Activated CD4-positive, alpha-beta memory T cell treated with anti-CD3 and anti-CD28 coated beads, Interleukin-2, amount 10 ng/mL, durations not matched to agents 7 days and 5 days (primary cell): ENCODE measurements around the gene DHRS7B. TPM values are rescaled to one million over a fixed set of nuclear protein-coding genes. Genes with fewer than 3 reads are reported as not detected.
"Not testable (repeated sequence)": the region's sequence is repeated elsewhere in the genome, so short reads cannot be mapped to it uniquely, and the experiment has no call there.

ENCODE experiments used
- CTCF ChIA-PET: fragments of 350-600 bp; sonication (Branson Sonifier 250); formaldehyde crosslinking; loops from one replicate; lab custom pipeline; 2021; ENCODE audit warnings: antibody characterized with exemption, inconsistent platforms; lab: Charles Lee
- POLR2A ChIA-PET: fragments of 350-600 bp; sonication (Branson Sonifier 250); formaldehyde crosslinking; loops from one replicate; lab custom pipeline; 2021; ENCODE audit warnings: antibody characterized with exemption; lab: Charles Lee
- DNase-seq: peaks from one replicate; pipeline ENCODE4 v3.0.0-alpha.2; 2020
- H3K27ac Mint-ChIP-seq: one replicate; pipeline ENCODE4 v1.8.0; 2021; ENCODE audit warnings: mild to moderate bottlenecking, mixed read lengths
- H3K27me3 Mint-ChIP-seq: one replicate; pipeline ENCODE4 v1.8.0; 2021; ENCODE audit warnings: mixed read lengths
- H3K36me3 Mint-ChIP-seq: one replicate; pipeline ENCODE4 v1.8.0; 2021; ENCODE audit warnings: low read depth, mixed read lengths
- H3K4me1 Mint-ChIP-seq: one replicate; pipeline ENCODE4 v1.8.0; 2021; ENCODE audit warnings: mixed read lengths
- H3K4me3 Mint-ChIP-seq: one replicate; pipeline ENCODE4 v1.8.0; 2021; ENCODE audit warnings: mild to moderate bottlenecking, mixed read lengths
- H3K9me3 Mint-ChIP-seq: one replicate; pipeline ENCODE4 v1.8.0; 2021; ENCODE audit warnings: mixed read lengths
- total RNA-seq, 2 experiments: library from RNA; stranded (reverse); gene quantifications; one replicate each; pipeline ENCODE4 v1.2.3, GENCODE V29; 2021

The DHRS7B gene
- total RNA-seq, 2 experiments from 2014 or later, result 12.1 to 15.3 TPM

DNA sequence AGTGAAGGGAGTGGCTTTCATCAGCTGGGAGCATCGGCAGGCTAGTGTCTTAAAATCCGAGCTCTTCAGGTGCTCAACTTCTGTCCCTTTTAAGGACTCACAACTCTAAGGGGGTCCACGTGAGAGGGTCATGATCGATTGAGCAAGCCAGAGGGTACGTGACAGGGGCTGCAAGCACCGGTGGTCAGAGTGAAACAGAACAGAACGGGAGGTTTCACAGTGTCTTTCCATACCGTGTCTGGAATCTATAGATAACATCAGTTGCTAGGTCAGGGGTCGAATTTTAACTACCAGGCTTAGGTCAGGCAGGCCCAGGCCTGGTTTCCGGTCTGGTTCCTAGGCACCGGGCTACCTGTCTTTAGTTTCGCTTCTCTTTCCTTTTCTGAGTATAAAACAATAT, 15.3 kb downstream of the DHRS7B start:
- DNase-seq, H3K9me3 Mint-ChIP-seq, POLR2A ChIA-PET, H3K4me1 Mint-ChIP-seq, H3K4me3 Mint-ChIP-seq, H3K27ac Mint-ChIP-seq, H3K27me3 Mint-ChIP-seq: not testable (repeated sequence)
- CTCF ChIA-PET, result interaction anchor here (0.9 kb wide), 1 partner anchor 73 kb away, joined by 3 read pairs; no protein-coding TSS in a partner anchor
- peaks cover 24% of the 10 kb centered on the region for H3K36me3 Mint-ChIP-seq

DNA sequence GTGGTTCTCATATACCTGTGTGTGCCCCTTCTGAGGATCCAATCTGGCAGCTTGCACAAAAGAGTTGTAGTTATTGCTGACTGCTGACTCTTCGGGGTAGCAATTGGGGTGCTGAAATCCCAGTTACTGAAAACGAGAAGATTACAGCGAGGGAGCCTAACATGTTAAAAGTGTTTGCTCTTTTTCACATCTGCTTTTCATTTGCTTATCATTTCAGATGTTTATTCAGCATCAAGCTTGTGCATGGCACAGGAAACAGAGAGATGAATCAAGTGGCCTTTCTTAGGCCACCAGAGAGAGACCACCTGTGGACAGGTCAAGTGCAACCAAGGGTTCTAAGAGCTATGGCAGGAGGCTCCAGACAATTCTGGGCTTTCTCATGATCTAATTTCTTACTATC, 16.9 kb downstream of the DHRS7B start:
- Mint-ChIP-seq H3K9me3 (peaks cover 6% of the 10 kb centered on the region), H3K27ac (no peak overlapping the region), H3K4me3 (no peak overlapping the region), H3K4me1 (no peaks in the 10 kb centered on the region), H3K36me3 (peaks cover 24% of the 10 kb centered on the region), H3K27me3 (no peaks in the 10 kb centered on the region)
- CTCF ChIA-PET, result no interaction called here
- POLR2A ChIA-PET, result no interaction called here
- DNase-seq, result no peak

DNA sequence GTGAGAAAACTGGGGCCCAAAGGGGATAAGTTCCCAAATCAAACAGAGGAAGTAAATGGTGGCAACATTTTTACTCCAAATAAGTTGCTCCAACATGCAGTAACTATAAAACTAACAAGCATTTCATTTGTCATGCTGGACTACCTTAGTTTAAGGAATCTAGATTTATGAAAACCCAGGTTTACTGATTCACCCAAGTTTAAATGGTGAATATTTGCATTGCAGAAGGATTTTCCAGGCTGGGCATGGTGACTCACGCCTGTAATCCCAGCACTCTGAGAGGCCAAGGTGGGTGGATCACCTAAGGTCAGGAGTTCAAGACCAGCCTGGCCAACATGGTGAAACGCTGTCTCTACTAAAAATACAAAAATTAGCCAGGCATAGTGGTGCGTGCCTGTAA, 17.5 kb downstream of the DHRS7B start:
- POLR2A ChIA-PET, H3K4me1 Mint-ChIP-seq, H3K4me3 Mint-ChIP-seq, H3K27me3 Mint-ChIP-seq, H3K9me3 Mint-ChIP-seq, H3K27ac Mint-ChIP-seq, DNase-seq, CTCF ChIA-PET: not testable (repeated sequence)
- H3K36me3 Mint-ChIP-seq, result peaks cover 27% of the 10 kb centered on the region

DNA sequence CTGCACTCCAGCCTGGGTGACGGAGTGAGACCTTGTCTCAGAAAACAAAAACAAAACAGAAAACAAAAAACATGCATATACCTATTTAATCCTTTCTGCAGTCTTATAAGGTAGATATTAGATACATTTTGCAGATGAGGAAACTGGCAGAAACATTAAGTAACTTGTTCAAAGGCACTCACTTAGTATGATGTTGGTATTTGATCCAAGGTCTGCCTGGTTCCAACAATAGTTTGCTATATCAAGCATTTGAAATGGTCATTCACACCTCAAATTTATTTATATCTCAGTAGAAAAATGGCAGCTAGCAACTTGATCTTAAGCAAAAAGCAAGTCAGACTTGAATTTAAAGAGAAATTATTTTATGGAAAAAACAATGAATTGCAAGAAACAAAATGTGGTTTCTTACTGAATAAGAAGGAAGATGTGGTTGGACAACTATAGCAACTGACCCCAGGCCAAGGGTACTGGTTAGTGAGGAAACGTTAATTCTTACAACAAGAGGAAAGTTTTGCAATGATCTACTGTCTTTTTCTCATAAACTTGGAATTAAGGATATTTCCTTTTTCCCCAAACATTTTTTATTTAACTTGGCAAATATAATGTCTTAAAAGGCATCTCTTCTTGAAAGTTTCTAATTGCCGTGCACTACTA, 19.7 kb downstream of the DHRS7B start:
- peaks cover 10% of the 10 kb centered on the region for H3K9me3 Mint-ChIP-seq
- ChIA-PET POLR2A (no interaction called here), CTCF (no interaction called here)
- H3K4me1 Mint-ChIP-seq, result peaks cover 2% of the 10 kb centered on the region
- no peak overlapping the region for H3K27ac Mint-ChIP-seq
- no peak for DNase-seq
- no peaks in the 10 kb centered on the region for H3K27me3 Mint-ChIP-seq
- no peak overlapping the region for H3K4me3 Mint-ChIP-seq
- peaks cover 29% of the 10 kb centered on the region for H3K36me3 Mint-ChIP-seq

DNA sequence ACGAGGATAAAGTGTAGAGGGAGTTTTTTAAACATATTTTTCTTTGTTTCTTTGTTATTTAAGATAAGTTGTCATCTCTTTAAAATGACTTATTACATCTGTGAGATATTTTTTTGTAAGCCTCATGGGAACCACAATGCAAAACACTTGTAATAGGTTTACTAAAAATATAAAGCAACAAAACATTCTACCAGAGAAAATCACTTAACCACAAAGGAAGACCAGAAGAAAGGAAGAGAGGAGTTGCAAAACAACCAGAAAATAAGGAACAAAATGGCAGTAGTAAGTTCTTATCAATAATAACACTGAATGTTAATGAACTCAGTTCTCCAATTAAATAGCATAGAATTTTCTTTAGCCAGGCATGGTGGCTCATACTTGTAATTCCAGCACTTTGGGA, 22.9 kb downstream of the DHRS7B start:
- CTCF ChIA-PET, result no interaction called here
- DNase-seq, result no peak
- Mint-ChIP-seq H3K4me3 (no peak overlapping the region), H3K4me1 (peaks cover 2% of the 10 kb centered on the region), H3K36me3 (peaks cover 36% of the 10 kb centered on the region), H3K27me3 (no peaks in the 10 kb centered on the region), H3K27ac (no peak overlapping the region), H3K9me3 (peaks cover 26% of the 10 kb centered on the region)
- POLR2A ChIA-PET, result no interaction called here

DNA sequence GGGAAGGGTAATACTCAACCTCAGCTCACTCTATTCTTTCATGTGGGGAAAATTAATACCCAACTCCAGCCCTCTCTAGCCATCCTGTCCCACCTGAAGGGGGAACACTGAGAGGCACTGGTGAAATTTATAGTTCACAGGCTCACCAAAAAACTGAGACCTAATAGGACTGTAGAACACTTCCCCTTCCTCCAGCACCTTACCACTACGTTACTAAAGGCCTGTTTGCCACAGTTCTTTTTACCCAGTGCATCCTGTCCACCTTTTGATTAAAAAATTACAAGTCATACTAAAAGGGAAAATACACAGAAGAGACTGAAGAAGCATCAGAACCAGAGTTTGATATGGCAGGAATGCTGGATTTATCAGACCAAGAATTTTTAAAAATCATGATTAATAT, 26.0 kb downstream of the DHRS7B start:
- no peak for DNase-seq
- Mint-ChIP-seq H3K4me3 (no peak overlapping the region), H3K36me3 (peaks cover 27% of the 10 kb centered on the region), H3K4me1 (peaks cover 8% of the 10 kb centered on the region), H3K9me3 (peaks cover 32% of the 10 kb centered on the region), H3K27me3 (no peaks in the 10 kb centered on the region), H3K27ac (no peak overlapping the region)
- CTCF ChIA-PET, result no interaction called here
- POLR2A ChIA-PET, result no interaction called here

DNA sequence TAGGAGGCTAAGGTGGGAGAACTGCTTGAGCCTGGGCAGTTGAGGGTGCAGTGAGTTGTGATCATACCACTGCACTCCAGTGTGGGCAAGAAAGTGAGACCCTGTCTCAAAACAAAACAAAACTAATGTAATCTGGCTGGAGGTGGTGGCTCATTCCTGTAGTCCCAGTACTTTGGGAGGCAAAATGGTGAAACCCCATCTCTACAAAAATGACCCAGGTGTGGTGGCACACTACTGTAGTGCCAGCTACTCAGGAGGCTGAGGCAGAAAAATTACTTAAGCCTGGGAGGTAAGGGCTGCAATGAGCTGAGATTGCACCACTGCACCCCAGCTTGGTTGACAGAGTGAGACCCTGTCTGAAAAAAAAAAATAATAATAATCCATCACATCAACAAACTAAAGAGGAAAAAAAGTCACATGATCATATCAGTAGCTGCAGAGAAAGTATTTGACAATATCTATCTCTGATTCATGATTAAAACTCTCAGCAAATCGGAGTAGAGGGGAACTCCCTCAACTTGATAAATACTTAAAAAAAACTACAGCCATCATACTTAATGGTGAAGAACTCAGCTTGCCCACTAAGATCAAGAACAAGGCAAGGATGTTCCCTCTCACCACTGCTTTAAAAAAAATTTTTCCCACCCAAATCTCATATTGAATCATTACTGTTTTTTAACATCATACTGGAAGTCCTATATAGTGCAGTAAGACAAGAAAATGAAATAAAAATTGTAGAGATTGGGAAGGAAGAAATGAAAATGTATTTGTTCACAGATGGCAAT, 31.0 kb downstream of the DHRS7B start:
- Mint-ChIP-seq H3K27me3 (no peaks in the 10 kb centered on the region), H3K4me3 (no peak overlapping the region), H3K36me3 (peaks cover 21% of the 10 kb centered on the region), H3K9me3 (peaks cover 30% of the 10 kb centered on the region), H3K4me1 (peaks cover 6% of the 10 kb centered on the region), H3K27ac (no peak overlapping the region)
- POLR2A ChIA-PET, result no interaction called here
- no peak for DNase-seq
- CTCF ChIA-PET, result no interaction called here

DNA sequence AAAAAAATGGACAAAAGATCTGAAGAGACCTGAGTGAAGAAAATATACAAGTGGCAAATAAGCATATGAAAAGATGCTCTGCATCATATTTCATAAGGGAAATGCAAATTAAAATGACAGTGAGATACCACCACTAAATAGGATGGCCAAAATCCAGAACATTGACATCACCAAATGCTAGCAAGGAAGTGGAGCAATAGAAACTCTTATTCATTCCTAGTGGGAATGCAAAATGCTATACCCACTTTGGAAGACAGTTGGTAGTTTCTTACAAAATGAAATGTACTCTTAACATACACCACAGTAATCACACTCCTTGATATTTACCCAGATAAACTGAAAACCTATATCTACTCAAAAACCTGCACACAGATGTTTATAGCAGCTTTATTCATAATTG, 33.6 kb downstream of the DHRS7B start:
- Mint-ChIP-seq H3K4me1 (peaks cover 6% of the 10 kb centered on the region), H3K27me3 (no peaks in the 10 kb centered on the region), H3K27ac (no peak overlapping the region), H3K9me3 (peaks cover 10% of the 10 kb centered on the region), H3K4me3 (no peak overlapping the region), H3K36me3 (peaks cover 2% of the 10 kb centered on the region)
- no peak for DNase-seq
- ChIA-PET POLR2A (no interaction called here), CTCF (no interaction called here)

DNA sequence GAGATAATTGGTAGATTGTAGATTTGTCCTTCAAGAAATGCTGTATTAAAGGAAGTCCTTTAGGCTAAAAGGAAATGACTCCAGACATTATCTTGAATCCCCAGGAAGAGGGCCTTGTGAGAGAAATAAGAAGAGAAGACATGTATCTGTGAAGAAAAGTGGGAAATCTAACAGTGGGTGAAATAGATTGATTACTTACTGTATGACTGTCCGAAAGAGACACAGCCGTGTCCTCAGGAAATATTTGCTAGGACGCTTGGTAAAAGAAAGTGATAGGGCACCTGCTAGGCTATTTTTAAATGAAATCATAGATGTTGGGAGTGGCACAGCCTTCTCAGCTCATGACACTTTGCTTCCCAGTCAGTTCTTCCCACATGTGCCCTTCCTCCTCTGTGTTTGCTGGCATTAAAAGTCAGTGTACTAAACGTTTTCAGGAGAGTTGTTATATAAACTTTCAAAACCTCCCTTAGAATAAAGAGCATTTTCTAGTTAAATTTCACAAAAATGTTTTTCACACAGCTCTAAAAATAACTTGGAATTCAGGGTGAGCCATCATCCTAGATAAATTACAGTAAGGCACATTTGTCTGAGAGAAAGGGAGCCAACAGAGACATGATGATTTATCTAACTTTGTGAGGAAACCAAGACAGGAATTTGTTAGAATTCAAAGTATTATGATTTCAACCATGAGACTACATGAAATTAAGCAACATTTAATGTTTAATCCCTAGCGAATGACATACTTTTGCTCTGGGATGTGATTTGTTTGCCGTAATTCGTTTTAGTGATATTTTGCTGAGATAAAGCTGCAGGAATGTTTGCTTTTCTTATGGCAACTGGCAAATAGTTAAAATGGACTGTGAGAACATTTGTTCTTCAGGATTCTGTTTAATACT, 35.0 kb downstream of the DHRS7B start:
- Mint-ChIP-seq H3K27me3 (no peaks in the 10 kb centered on the region), H3K4me1 (peaks cover 6% of the 10 kb centered on the region), H3K4me3 (no peak overlapping the region), H3K9me3 (peaks cover 4% of the 10 kb centered on the region), H3K36me3 (no peaks in the 10 kb centered on the region), H3K27ac (no peak overlapping the region)
- POLR2A ChIA-PET, result no interaction called here
- no peak for DNase-seq
- CTCF ChIA-PET, result no interaction called here

DNA sequence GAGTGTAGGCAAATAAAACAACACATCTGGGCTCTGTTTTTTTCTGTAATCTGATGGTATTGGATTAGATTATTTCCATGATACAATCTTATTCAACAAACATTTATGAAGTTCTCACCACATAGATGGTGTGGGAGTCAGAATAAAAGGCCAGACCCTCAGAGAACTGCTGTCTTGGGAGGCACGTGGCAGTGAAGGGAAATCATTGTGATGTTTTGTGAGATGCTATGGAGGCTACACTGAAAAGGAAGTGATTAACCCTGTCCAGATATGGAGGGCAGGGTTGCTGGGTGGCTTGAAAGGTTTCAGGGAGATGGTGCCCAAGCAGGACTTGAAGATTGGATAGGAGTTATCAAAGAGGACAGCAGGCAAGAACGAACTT, 35.6 kb downstream of the DHRS7B start:
- Mint-ChIP-seq H3K27me3 (no peaks in the 10 kb centered on the region), H3K4me3 (no peak overlapping the region), H3K36me3 (no peaks in the 10 kb centered on the region), H3K27ac (no peak overlapping the region), H3K4me1 (peaks cover 4% of the 10 kb centered on the region), H3K9me3 (peaks cover 4% of the 10 kb centered on the region)
- ChIA-PET POLR2A (no interaction called here), CTCF (no interaction called here)
- DNase-seq, result no peak

DNA sequence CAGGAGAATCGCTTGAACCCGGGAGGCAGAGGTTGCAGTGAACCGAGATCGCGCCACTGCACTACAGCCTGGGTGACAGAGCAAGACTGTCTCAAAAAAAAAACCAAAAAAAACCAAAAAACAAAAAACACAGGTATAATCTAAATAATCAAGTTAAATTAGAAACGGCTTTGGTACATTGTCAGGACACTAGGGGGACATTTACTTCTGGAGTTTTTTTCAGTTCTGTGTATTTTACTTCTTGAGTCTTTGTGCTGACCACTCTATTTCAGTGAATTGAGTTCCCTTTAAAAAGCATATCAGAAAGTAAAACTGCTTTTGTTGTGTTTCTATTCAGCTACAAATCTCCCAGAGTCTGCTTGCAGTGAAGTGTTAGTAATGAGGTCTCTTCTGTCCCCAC, 36.3 kb downstream of the DHRS7B start:
- Mint-ChIP-seq H3K27ac (no peak overlapping the region), H3K36me3 (no peaks in the 10 kb centered on the region), H3K4me1 (no peaks in the 10 kb centered on the region), H3K27me3 (no peaks in the 10 kb centered on the region), H3K4me3 (no peak overlapping the region), H3K9me3 (peaks cover 4% of the 10 kb centered on the region)
- POLR2A ChIA-PET, result no interaction called here
- no peak for DNase-seq
- CTCF ChIA-PET, result interaction anchor here (0.6 kb wide), 1 partner anchor 206 kb away, joined by 3 read pairs; no protein-coding TSS in a partner anchor

DNA sequence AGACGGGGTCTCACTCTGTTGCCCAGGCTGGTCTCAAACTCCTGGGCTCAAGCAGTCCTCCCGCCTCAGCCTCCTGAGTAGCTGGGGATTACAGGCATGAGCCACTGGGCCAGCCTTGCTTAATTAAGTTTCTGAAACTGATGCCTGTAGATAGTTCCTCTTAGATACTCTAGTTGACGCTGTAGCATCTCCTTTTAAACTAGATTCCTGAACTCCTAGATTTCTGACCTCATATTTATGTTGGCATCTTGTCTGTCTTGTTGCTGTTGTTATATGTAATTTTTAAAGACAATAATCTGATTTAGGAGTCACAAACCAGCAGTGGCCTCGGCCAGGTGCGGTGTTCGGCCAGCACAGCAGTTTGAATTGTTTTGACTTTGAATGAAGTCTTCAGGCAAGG, 37.5 kb downstream of the DHRS7B start:
- CTCF ChIA-PET, result no interaction called here
- Mint-ChIP-seq H3K4me3 (no peak overlapping the region), H3K9me3 (no peaks in the 10 kb centered on the region), H3K27ac (no peak overlapping the region), H3K27me3 (no peaks in the 10 kb centered on the region), H3K36me3 (no peaks in the 10 kb centered on the region), H3K4me1 (no peaks in the 10 kb centered on the region)
- no peak for DNase-seq
- POLR2A ChIA-PET, result no interaction called here

DNA sequence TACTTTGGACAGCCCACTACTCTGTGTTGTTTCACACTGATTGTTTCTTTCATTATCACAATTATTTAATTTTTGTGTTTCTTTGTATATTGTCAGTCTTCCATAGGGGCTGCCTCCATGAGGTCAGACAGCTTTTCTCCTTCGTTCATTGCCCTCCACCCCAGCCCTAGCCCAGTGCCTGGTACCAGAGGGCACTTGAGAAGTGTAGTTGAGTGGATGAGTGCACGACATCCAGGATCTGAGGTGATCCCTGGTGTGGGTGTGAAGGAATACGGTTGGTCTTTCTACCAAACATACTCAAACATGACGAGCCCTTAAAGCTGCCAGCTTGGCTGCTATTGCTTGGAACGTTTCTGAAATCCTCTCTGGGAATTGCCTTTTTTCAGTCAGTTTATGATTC, 37.9 kb downstream of the DHRS7B start:
- ChIA-PET CTCF (no interaction called here), POLR2A (no interaction called here)
- H3K36me3 Mint-ChIP-seq, result no peaks in the 10 kb centered on the region
- H3K27ac Mint-ChIP-seq, result no peak overlapping the region
- H3K9me3 Mint-ChIP-seq, result no peaks in the 10 kb centered on the region
- no peak for DNase-seq
- no peak overlapping the region for H3K4me3 Mint-ChIP-seq
- no peaks in the 10 kb centered on the region for H3K4me1 Mint-ChIP-seq
- no peaks in the 10 kb centered on the region for H3K27me3 Mint-ChIP-seq
